ENCODE measurements around the gene TMEM132C.

DNA sequence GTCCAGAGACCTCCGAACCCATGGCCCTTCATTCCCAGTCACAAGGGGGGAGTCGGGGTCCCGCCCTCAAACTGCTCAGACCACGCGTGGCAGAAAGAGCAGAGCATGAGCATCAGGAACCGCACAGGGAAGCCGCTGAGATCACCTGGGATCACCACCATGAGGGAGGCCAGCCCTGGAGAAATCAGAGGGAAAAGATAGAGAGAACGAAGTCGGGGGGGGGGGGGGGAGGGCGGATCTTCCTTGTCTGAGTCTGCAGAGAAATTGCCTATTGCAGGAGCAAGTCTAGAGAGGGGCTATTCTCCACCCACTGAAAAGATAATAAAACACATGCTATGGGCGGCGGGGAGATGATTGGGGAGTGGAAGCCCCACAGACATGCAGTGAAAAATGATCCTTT lies 884 bp upstream of the TMEM132C start:
- TF ChIP-seq, protein P1, sequence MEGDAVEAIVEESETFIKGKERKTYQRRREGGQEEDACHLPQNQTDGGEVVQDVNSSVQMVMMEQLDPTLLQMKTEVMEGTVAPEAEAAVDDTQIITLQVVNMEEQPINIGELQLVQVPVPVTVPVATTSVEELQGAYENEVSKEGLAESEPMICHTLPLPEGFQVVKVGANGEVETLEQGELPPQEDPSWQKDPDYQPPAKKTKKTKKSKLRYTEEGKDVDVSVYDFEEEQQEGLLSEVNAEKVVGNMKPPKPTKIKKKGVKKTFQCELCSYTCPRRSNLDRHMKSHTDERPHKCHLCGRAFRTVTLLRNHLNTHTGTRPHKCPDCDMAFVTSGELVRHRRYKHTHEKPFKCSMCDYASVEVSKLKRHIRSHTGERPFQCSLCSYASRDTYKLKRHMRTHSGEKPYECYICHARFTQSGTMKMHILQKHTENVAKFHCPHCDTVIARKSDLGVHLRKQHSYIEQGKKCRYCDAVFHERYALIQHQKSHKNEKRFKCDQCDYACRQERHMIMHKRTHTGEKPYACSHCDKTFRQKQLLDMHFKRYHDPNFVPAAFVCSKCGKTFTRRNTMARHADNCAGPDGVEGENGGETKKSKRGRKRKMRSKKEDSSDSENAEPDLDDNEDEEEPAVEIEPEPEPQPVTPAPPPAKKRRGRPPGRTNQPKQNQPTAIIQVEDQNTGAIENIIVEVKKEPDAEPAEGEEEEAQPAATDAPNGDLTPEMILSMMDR (tag by site-specific recombination; IDR thresholded peaks at IDR 0.05): no peak
- TF ChIP-seq, protein P2, sequence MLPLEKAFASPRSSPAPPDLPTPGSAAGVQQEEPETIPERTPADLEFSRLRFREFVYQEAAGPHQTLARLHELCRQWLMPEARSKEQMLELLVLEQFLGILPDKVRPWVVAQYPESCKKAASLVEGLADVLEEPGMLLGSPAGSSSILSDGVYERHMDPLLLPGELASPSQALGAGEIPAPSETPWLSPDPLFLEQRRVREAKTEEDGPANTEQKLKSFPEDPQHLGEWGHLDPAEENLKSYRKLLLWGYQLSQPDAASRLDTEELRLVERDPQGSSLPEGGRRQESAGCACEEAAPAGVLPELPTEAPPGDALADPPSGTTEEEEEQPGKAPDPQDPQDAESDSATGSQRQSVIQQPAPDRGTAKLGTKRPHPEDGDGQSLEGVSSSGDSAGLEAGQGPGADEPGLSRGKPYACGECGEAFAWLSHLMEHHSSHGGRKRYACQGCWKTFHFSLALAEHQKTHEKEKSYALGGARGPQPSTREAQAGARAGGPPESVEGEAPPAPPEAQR (tag by site-specific recombination; IDR thresholded peaks at IDR 0.05): no peak
- TF ChIP-seq PRDM2 (tag by site-specific recombination; IDR thresholded peaks at IDR 0.05; ENCODE audit: borderline replicate concordance) (no peak), ZNF121 (tag by site-specific recombination; IDR thresholded peaks at IDR 0.05) (no peak), ZIC2 (tag by site-specific recombination; IDR thresholded peaks at IDR 0.05) (no peak), PBX3 (CRISPR knock-in tag; IDR thresholded peaks at IDR 0.05) (no peak)
- TF ChIP-seq, protein P3, sequence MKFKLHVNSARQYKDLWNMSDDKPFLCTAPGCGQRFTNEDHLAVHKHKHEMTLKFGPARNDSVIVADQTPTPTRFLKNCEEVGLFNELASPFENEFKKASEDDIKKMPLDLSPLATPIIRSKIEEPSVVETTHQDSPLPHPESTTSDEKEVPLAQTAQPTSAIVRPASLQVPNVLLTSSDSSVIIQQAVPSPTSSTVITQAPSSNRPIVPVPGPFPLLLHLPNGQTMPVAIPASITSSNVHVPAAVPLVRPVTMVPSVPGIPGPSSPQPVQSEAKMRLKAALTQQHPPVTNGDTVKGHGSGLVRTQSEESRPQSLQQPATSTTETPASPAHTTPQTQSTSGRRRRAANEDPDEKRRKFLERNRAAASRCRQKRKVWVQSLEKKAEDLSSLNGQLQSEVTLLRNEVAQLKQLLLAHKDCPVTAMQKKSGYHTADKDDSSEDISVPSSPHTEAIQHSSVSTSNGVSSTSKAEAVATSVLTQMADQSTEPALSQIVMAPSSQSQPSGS (tag by site-specific recombination; IDR thresholded peaks at IDR 0.05; ENCODE audit: low read depth): no peak

All from HEK293 (cell line).